Activated T-cell treated with anti-CD3 and anti-CD28 coated beads, Interleukin-2, amount 50 U/mL, for 24 hours (primary cell): ENCODE results near the gene RETN.

Source experiments
- DNase-seq: peaks from one replicate; pipeline ENCODE4 v3.0.0-alpha.2; 2020
- H3K27ac Mint-ChIP-seq: 2 replicates; pipeline ENCODE4 v1.8.0; 2020; ENCODE audit warnings: mild to moderate bottlenecking, mixed read lengths
- H3K27me3 Mint-ChIP-seq: 2 replicates; pipeline ENCODE4 v1.8.0; 2020; ENCODE audit warnings: mixed read lengths
- H3K36me3 Mint-ChIP-seq: 2 replicates; pipeline ENCODE4 v1.8.0; 2020; ENCODE audit warnings: low read depth, mixed read lengths
- H3K4me1 Mint-ChIP-seq: 2 replicates; pipeline ENCODE4 v1.8.0; 2020; ENCODE audit warnings: low read depth, mixed read lengths
- H3K4me3 Mint-ChIP-seq: 2 replicates; pipeline ENCODE4 v1.8.0; 2020; ENCODE audit warnings: mild to moderate bottlenecking, moderate library complexity, mixed read lengths
- H3K9me3 Mint-ChIP-seq: 2 replicates; pipeline ENCODE4 v1.8.0; 2020; ENCODE audit warnings: mixed read lengths

The RETN gene

DNA sequence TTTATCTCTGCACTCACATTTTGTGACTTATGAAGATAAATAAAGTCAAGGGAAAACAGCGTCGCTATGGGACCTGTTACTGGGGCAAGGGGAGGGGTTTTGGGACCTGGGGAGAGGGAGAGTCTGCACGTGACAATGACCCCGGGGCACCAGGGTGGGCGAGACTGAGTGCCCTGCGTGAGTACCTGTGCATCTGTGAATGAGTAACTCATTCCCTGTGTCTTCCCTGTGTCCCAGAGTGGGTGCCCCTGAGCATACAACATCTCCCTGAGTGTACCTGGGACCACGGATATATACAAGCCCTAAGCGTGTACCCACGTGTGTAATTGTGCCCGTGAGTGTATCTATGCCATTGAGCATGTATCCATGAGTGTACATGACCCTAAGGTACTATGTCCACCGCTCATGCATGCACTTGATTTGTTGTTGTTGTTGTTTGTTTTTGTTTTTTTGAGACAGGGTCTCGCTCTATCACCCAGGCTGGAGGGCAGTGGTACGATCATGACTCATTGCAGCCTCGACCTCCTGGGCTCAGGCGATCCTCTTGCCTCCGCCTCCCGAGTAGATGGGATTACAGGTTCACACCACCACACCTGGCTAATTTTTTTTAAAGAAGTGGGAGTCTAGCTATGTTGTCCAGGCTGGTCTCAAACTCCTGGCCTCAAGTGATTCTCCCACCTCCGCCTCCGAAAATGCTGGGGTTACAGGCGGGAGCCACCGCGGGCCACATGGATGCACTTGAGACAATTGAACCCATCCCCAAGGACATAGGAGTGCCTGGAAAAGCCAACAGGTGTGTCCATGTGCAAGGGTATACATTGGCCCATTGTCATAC is 11.1 kb downstream of the RETN start:
- Mint-ChIP-seq H3K27me3 (peaks cover 31% of the 10 kb centered on the region), H3K27ac (peak overlapping the region; percentile 96), H3K9me3 (no peaks in the 10 kb centered on the region), H3K4me3 (peak overlapping the region; percentile 89), H3K4me1 (peaks cover 59% of the 10 kb centered on the region), H3K36me3 (peaks cover 25% of the 10 kb centered on the region)
- DNase-seq, result no peak

GRCh38 chr19:7680606-7681339 is 11.9 kb downstream of the RETN start, which contains the start of gene TRAPPC5:
TSS of gene TRAPPC5 (plus strand) at chr19:7680833. CDS start at chr19:7682254, 1,421 bp downstream.
- H3K27me3 Mint-ChIP-seq, result peaks cover 29% of the 10 kb centered on the region
- peak within 1 kb of the TSS; percentile 89 for H3K4me3 Mint-ChIP-seq
- H3K27ac Mint-ChIP-seq, result peak within 1 kb of the TSS; percentile 96
- no peaks in the 10 kb centered on the region for H3K9me3 Mint-ChIP-seq
- DNase-seq, result peak; percentile 94
- H3K4me1 Mint-ChIP-seq, result peaks cover 58% of the 10 kb centered on the region
- H3K36me3 Mint-ChIP-seq, result peaks cover 28% of the 10 kb centered on the region

DNA sequence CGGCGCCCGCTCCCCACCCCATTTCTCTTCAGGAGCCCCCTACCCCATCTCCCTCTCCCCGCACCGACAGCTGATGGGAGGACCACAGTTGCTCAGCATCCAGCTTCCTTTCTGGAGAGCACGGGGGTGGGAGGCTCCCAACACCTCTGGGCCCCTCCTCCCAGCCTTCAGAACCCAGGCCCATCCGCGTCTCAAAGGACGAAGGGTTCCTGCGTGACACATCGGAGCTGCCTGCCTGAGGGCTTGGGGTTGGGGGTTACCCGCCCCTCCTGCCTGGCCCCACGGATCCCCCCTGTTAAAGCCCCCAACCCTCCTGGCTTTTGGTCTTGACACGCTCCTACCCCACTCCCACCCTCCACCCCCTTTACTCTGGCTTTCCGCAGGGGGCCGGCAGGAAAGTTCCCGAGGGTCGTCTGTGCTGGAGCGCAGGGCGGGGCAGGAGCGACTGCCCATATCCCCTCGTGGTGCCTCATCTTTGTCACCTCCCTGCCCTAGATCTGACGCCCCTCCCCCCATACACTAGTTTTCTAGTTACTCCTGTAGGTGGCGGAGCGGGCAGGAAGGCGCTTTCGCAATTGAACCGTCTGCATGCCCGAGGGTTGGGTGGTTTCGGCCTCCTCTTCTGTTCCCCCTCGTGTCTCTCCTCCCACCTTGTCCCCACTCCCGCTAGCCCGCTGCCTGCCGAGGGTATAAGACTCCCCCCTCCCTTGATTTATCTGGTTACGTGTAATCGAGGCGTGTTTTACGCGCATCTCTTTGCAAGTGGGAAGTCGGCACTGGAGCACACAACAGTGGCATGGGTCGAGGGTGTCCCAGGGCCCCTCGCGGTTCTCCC is 12.7 kb downstream of the RETN start:
- peak; percentile 84 for DNase-seq
- H3K4me1 Mint-ChIP-seq, result peaks cover 53% of the 10 kb centered on the region
- peak overlapping the region; percentile 89 for H3K4me3 Mint-ChIP-seq
- H3K27me3 Mint-ChIP-seq, result peaks cover 22% of the 10 kb centered on the region
- peaks cover 28% of the 10 kb centered on the region for H3K36me3 Mint-ChIP-seq
- no peaks in the 10 kb centered on the region for H3K9me3 Mint-ChIP-seq
- H3K27ac Mint-ChIP-seq, result peak overlapping the region; percentile 96

GRCh38 chr19:7682175-7682855 is 13.5 kb downstream of the RETN start:
- peaks cover 28% of the 10 kb centered on the region for H3K36me3 Mint-ChIP-seq
- no peaks in the 10 kb centered on the region for H3K9me3 Mint-ChIP-seq
- peaks cover 47% of the 10 kb centered on the region for H3K4me1 Mint-ChIP-seq
- DNase-seq, result no peak
- no peak overlapping the region for H3K27ac Mint-ChIP-seq
- peak overlapping the region; percentile 89 for H3K4me3 Mint-ChIP-seq
- H3K27me3 Mint-ChIP-seq, result peaks cover 15% of the 10 kb centered on the region

DNA sequence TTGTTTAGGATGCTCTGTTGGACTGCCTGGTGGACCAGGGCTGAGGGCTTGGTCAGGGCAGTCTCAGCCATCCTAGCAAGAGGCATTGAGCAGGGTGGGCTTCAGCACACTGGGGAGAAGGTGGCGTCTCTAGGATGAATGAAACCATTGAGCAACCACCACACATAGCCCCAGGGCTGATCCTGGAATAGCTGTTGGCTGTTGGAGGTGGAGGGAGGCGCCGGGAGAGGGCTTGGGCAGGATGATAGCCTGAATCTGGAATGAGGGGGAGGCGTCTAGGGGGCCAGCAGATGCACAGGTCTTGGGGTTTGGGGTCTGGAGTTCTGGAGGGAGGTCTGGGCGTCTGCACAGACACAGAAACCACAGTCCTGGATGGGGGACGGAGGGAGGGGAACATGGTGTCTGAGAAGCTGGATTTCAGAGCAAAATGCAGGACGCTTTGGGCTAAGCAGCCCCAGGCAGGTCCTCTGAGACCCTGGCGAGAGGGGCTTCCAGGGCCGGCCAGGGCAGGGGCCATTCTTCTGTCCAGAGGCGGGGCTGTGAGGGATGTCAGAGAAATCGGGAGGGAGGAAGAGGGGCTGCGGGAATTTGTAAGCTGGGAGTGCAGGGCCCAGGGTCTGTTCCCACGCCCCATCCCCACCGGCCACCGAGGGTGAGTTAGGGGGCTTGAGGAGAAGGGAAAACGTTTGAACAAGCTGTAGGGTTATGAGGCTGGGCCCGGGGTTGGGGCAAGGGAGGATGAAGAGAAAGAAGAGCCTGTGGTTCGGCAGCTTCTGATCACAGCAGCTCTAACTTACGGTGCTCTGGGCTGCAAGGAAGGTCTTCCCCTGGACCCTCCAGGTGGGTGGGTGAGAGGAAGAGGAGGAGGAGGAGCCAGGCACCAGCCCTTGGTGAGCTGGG is 16.9 kb downstream of the RETN start:
- no peak overlapping the region for H3K4me3 Mint-ChIP-seq

DNA sequence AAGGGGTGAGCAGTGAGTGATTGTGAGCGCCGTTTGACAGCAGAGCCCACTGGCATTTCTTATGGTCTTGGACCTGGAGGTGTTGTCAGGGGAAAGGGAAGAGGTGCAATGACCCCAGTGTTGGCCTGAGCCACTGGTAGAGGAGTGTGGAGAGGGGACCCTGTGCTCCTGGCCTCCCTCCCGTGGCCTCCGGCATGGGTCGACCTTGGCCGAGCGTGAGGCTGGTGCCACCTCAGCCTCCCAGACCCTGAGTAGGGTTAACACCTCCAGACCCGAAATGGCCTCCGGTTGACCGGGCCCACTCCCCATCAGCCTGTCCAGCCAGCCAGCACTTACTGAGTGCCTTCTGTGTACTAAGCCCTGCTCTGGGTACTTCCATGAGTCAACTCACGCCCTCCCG is 18.3 kb downstream of the RETN start:
- Mint-ChIP-seq H3K4me1 (peaks cover 9% of the 10 kb centered on the region), H3K36me3 (peaks cover 20% of the 10 kb centered on the region), H3K27me3 (peaks cover 4% of the 10 kb centered on the region), H3K9me3 (no peaks in the 10 kb centered on the region), H3K27ac (no peak overlapping the region), H3K4me3 (no peak overlapping the region)
- no peak for DNase-seq

More for the DNA sequence above, 16.9 kb downstream of the RETN start:
- Mint-ChIP-seq H3K4me1 (peaks cover 19% of the 10 kb centered on the region), H3K27me3 (peaks cover 4% of the 10 kb centered on the region), H3K9me3 (no peaks in the 10 kb centered on the region), H3K27ac (no peak overlapping the region), H3K36me3 (peaks cover 28% of the 10 kb centered on the region)
- no peak for DNase-seq

DNA sequence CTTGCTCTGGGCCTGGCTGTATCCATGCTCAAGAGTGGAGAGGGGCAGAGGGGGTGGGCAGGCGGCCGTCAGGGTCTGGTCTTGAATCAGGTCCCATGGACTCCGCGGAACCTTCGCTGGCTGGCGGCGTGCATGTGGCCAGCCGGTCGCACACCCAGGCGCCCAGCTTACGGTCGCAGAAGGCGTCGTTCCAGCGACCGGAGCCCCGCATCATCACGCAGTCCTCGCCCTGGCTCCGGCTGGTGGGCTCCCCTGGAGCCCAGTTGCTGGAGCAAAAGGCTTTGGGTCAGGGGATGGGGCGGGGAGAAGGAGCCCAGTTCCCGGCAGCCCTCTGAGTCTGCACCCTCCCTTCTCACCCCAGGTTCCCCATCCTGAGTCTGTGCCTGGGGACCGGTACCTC is 20.3 kb downstream of the RETN start:
- Mint-ChIP-seq H3K4me3 (no peak overlapping the region), H3K9me3 (no peaks in the 10 kb centered on the region), H3K36me3 (peaks cover 3% of the 10 kb centered on the region), H3K4me1 (peaks cover 2% of the 10 kb centered on the region), H3K27ac (no peak overlapping the region), H3K27me3 (peaks cover 6% of the 10 kb centered on the region)
- DNase-seq, result no peak

DNA sequence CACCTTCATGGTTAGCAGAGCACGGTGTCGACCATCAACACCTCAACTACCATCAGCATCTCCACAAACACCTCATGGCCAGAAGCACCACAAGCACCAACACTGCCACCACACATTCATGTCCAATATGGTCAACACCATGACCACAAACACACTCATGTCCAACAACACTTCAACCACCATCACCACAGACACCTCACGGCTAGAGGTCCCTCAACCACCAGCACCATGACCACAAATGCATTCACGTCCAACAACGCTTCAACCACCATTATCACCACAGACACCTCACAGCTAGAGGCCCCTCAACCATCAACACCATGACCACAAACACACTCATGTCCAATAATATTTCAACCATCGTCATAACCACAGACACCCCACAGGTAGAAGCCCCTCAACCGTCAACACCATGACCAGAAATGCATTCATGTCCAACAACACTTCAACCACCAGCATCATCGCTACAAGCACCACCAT is 22.0 kb downstream of the RETN start:
- peaks cover 14% of the 10 kb centered on the region for H3K27me3 Mint-ChIP-seq
- H3K4me1 Mint-ChIP-seq, result peaks cover 2% of the 10 kb centered on the region
- H3K4me3 Mint-ChIP-seq, result no peak overlapping the region
- no peaks in the 10 kb centered on the region for H3K9me3 Mint-ChIP-seq
- H3K36me3 Mint-ChIP-seq, result no peaks in the 10 kb centered on the region
- DNase-seq, result no peak
- H3K27ac Mint-ChIP-seq, result no peak overlapping the region

GRCh38 chr19:7691497-7691896 is 22.6 kb downstream of the RETN start:
- Mint-ChIP-seq H3K9me3 (no peaks in the 10 kb centered on the region), H3K27me3 (peaks cover 16% of the 10 kb centered on the region)
- DNase-seq, result no peak

DNA sequence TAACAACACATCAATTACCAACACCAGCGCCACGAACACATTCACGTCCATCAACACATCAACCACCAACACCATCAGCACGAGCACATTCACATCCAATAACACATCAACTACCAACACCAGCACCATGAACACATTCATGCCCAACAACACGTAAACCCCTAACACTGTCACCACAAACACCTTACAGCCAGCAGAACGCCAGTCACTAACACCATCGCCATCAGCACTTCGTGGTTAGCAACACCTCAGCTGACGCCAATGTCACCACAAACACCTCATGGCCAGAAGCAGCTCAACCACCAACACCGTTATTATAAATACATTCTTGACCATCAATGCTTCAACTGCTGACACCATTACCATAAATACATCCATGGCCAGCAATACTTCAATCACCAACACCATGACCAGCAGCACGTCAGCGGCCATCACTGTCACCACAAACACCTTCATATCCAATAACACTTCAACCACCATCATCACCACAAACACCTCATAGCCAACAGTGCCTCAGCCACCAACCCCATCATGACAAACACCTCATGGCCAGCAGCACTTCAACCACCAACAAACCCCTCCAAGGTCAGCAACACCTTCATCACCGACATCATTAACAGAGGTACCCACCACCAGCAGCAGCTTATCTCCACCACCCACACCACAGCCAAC is 23.7 kb downstream of the RETN start:
- Mint-ChIP-seq H3K9me3 (no peaks in the 10 kb centered on the region), H3K4me1 (no peaks in the 10 kb centered on the region)

More at GRCh38 chr19:7691497-7691896, 22.6 kb downstream of the RETN start:
- Mint-ChIP-seq H3K27ac (no peak overlapping the region), H3K4me3 (no peak overlapping the region), H3K36me3 (no peaks in the 10 kb centered on the region), H3K4me1 (no peaks in the 10 kb centered on the region)

GRCh38 chr19:7694499-7694898 is 25.6 kb downstream of the RETN start:
- no peak for DNase-seq
- no peak overlapping the region for H3K4me3 Mint-ChIP-seq
- peaks cover 45% of the 10 kb centered on the region for H3K27me3 Mint-ChIP-seq
- H3K4me1 Mint-ChIP-seq, result peaks cover 14% of the 10 kb centered on the region
- H3K36me3 Mint-ChIP-seq, result no peaks in the 10 kb centered on the region
- no peaks in the 10 kb centered on the region for H3K9me3 Mint-ChIP-seq
- no peak overlapping the region for H3K27ac Mint-ChIP-seq

More for the DNA sequence above, 23.7 kb downstream of the RETN start:
- Mint-ChIP-seq H3K27ac (no peak overlapping the region), H3K27me3 (peaks cover 27% of the 10 kb centered on the region), H3K4me3 (no peak overlapping the region), H3K36me3 (no peaks in the 10 kb centered on the region)
- no peak for DNase-seq

DNA sequence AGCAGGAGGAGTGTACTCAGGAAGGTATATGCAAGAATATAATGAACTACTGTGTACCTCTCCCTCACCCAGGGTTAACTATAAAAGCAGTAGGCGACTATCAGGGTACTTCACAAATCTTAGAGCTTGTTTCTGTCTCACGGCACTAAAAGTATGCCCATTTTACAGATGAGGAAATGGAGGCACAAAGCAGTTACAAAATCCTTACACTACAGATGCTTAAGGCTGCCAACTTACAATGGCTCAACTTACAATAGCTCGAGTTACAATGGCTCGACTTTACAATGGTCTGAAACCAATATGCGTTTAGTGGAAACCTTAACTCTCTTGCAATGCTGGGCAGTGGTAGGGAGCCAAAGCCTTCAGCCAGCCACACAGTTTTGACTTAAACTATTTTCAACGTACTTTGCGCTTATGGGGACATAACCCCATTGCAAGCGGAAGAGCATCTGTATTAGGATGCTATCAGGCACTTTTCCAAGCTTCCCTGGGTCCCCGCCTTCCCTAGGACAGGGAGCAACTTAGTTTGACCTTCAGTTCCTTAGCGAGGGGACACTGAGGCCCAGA is 29.0 kb downstream of the RETN start:
- no peak overlapping the region for H3K4me3 Mint-ChIP-seq
- H3K27me3 Mint-ChIP-seq, result peaks cover 47% of the 10 kb centered on the region
- peaks cover 25% of the 10 kb centered on the region for H3K4me1 Mint-ChIP-seq
- no peaks in the 10 kb centered on the region for H3K9me3 Mint-ChIP-seq
- no peak overlapping the region for H3K27ac Mint-ChIP-seq
- no peaks in the 10 kb centered on the region for H3K36me3 Mint-ChIP-seq
- no peak for DNase-seq
